NOMO-1 treated with DMSO at 0.1 percent for 48 hours (cell line): Measurements from ENCODE around the gene EXOC3L4.
"Not testable (repeated sequence)": the region's sequence is repeated elsewhere in the genome, so short reads cannot be mapped to it uniquely, and the experiment has no call there.

ENCODE experiments used
- DNase-seq: peaks from one replicate; lab custom pipeline; 2025; ENCODE audit not compliant: unreplicated experiment; lab: John Stamatoyannopoulos, UW

EXOC3L4 gene

GRCh38 chr14:103142721-103143302, 48.3 kb downstream of the EXOC3L4 start:
- no peak for DNase-seq

- no peak for DNase-seq
Measured at GRCh38 chr14:103143506-103143905, 49.0 kb downstream of the EXOC3L4 start.

- DNase-seq, result no peak
Measured at GRCh38 chr14:103144085-103144484, 49.6 kb downstream of the EXOC3L4 start.

GRCh38 chr14:103146141-103146709, 51.7 kb downstream of the EXOC3L4 start:
- no peak for DNase-seq

- no peak for DNase-seq
Measured at GRCh38 chr14:103149351-103150237, 55.1 kb downstream of the EXOC3L4 start.

GRCh38 chr14:103151270-103151945, 56.9 kb downstream of the EXOC3L4 start:
- no peak for DNase-seq

- no peak for DNase-seq
Measured at GRCh38 chr14:103155010-103155409, 60.5 kb downstream of the EXOC3L4 start.

GRCh38 chr14:103155416-103155815, 60.9 kb downstream of the EXOC3L4 start:
- DNase-seq, result not testable (repeated sequence)

GRCh38 chr14:103155826-103156394, 61.4 kb downstream of the EXOC3L4 start:
- DNase-seq, result no peak

- DNase-seq, result no peak
Measured at GRCh38 chr14:103156651-103157378, 62.3 kb downstream of the EXOC3L4 start.

- DNase-seq, result no peak
Measured at GRCh38 chr14:103157969-103158368, 63.4 kb downstream of the EXOC3L4 start.

GRCh38 chr14:103158688-103159087, 64.2 kb downstream of the EXOC3L4 start:
- no peak for DNase-seq
